Erythroblast (primary cell): ENCODE results near the gene CCNY.
"Not testable (repeated sequence)": the region's sequence is repeated elsewhere in the genome, so short reads cannot be mapped to it uniquely, and the experiment has no call there.

Experiments
- GATA1 ChIP-seq: IDR thresholded peaks from 2 replicates; pipeline ENCODE4 v1.6.1; 2011; ENCODE audit warnings: low read depth, mild to moderate bottlenecking, control low read depth, low read length, moderate library complexity
- POLR2A ChIP-seq: IDR thresholded peaks from 2 replicates; pipeline ENCODE4 v1.6.1; 2011; ENCODE audit warnings: mild to moderate bottlenecking, low read length

DNA sequence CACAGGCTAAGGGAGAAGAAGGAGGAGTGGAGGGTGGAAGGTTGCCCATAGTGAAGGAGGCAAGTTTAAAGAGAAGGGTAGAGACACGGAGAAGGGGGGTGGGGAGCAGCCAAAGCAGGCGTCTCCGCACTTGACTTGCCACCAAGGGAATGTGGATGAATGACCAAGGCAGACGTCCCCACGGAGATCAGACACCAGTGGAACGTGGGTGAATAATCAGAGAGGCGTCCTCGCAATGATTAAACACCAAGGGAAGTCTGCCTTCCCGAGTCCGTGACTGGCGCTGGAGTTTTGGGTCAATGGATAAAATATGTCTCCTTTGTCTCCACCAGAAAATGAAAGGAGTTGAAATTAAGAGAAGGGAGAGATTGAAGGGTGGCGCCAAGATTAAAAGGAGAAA lies 71.4 kb downstream of the CCNY start:
- TF ChIP-seq POLR2A, GATA1: not testable (repeated sequence)
